Measurements from ENCODE around the gene SPHKAP.

DNA sequence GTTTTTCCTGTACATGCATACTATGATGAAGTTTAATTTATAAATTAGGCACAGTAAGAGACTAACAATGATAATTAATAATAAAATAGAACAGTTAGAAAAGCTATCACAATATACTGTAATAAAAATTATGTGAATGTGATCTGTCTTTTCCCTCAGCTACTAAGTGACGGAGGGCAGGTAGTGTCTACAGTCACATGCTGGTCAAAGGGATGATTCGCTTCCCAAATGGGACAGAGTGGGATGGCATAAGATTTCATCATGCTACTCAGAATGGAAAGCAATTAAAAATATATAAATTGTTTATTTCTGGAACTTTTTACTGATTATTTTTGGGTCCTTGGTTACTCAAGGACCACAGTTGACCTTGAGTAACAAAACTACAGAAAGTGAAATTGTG, 238.5 kb downstream of the SPHKAP start:
- TF ChIP-seq POLR2AphosphoS5 (IDR thresholded peaks at IDR 0.05; ENCODE audit: borderline replicate concordance, low read depth, low read length) (no peak), EZH2 (IDR thresholded peaks at IDR 0.05) (no peak), FOXP2 (optimal IDR thresholded peaks at IDR 0.05; ENCODE audit: control extremely low read depth, extremely low read length, insufficient read depth) (no peak)

All from SK-N-MC (cell line).